Posterior cingulate gyrus (tissue), 11 donors: ENCODE results near the gene SAP130.

Source experiments
- DNase-seq, 10 donors: peaks; one replicate each; pipeline versions ENCODE4 v3.0.0 to v3.0.0-alpha.2; 2020 to 2021; ENCODE audit warnings: mixed read lengths in 3 of 10
- intact Hi-C: fragments of 100-400 bp; cut with DNase I; formaldehyde crosslinking; loops from one replicate; pipeline ENCODE4 v1.15.1; 2023

Gene SAP130

GRCh38 chr2:128027278-128027800 lies 520 bp downstream of the SAP130 start:
- intact Hi-C loops: loop anchor here (2.0 to 10.0 kb wide), 2 partner anchors 63 to 143 kb away; partner anchors contain the start of genes AMMECR1L and UGGT1
- DNase-seq: peak; percentile 98 to 100 (median 100)

- DNase-seq: peak in 2 of 10 donors; percentile 18 to 83
- intact Hi-C loops: loop anchor here (2.0 to 10.0 kb wide), 2 partner anchors 64 to 142 kb away; partner anchors contain the start of genes AMMECR1L and UGGT1
These were observed 1.2 kb downstream of the SAP130 start for GRCh38 chr2:128026448-128027277.

- intact Hi-C loops: loop anchor here (10.0 kb wide), 1 partner anchor 140 kb away; the partner anchor contains the start of gene AMMECR1L
- no peak for DNase-seq
These were observed 3.0 kb downstream of the SAP130 start for GRCh38 chr2:128024816-128025215.

GRCh38 chr2:128017561-128017960 lies 10.3 kb downstream of the SAP130 start:
- intact Hi-C loops: no loop called here
- DNase-seq: no peak

- peak in 3 of 10 donors; percentile 7 to 13 (median 9) for DNase-seq
- intact Hi-C loops: no loop called here
These were observed 11.2 kb downstream of the SAP130 start for GRCh38 chr2:128016620-128017019.

GRCh38 chr2:128012698-128013097 lies 15.2 kb downstream of the SAP130 start:
- intact Hi-C loops: no loop called here
- DNase-seq: no peak

GRCh38 chr2:128008074-128008672 lies 19.7 kb downstream of the SAP130 start:
- intact Hi-C loops: no loop called here
- DNase-seq: no peak

- DNase-seq: no peak
- intact Hi-C loops: no loop called here
These were observed 23.4 kb downstream of the SAP130 start for GRCh38 chr2:128004509-128004908.

GRCh38 chr2:128003463-128003862 lies 24.4 kb downstream of the SAP130 start:
- intact Hi-C loops: no loop called here
- no peak for DNase-seq

GRCh38 chr2:127996160-127996559 lies 31.7 kb downstream of the SAP130 start:
- DNase-seq: no peak
- intact Hi-C loops: no loop called here

GRCh38 chr2:127995725-127996124 lies 32.1 kb downstream of the SAP130 start:
- no peak for DNase-seq
- intact Hi-C loops: no loop called here

GRCh38 chr2:127993659-127994058 lies 34.2 kb downstream of the SAP130 start:
- intact Hi-C loops: no loop called here
- no peak for DNase-seq

- intact Hi-C loops: no loop called here
- DNase-seq: no peak
These were observed 36.1 kb downstream of the SAP130 start for GRCh38 chr2:127991742-127992141.

GRCh38 chr2:127986548-127987079 lies 41.2 kb downstream of the SAP130 start:
- intact Hi-C loops: no loop called here
- peak in 6 of 10 donors; percentile 14 to 90 (median 28) for DNase-seq

GRCh38 chr2:127985735-127986134 lies 42.1 kb downstream of the SAP130 start:
- DNase-seq: peak in 1 of 10 donors; percentile 29
- intact Hi-C loops: no loop called here

- intact Hi-C loops: no loop called here
- DNase-seq: no peak
These were observed 42.7 kb downstream of the SAP130 start for GRCh38 chr2:127985026-127985734.

- intact Hi-C loops: no loop called here
- DNase-seq: no peak
These were observed 43.3 kb downstream of the SAP130 start for GRCh38 chr2:127984551-127984950.

GRCh38 chr2:127969446-127969845 lies 58.4 kb downstream of the SAP130 start:
- no peak for DNase-seq
- intact Hi-C loops: no loop called here

- peak in 4 of 10 donors; percentile 31 to 86 (median 37) for DNase-seq
- intact Hi-C loops: no loop called here
These were observed 59.1 kb downstream of the SAP130 start for GRCh38 chr2:127968610-127969339.

GRCh38 chr2:127961729-127962128 lies 66.1 kb downstream of the SAP130 start:
- no peak for DNase-seq
- intact Hi-C loops: no loop called here
